SW 1271 (cell line): ENCODE measurements around the gene TSPEAR.

Experiments used
- DNase-seq, 2 experiments: peaks; one replicate each; lab custom pipeline; 2025; lab: John Stamatoyannopoulos, UW

The TSPEAR gene

DNA sequence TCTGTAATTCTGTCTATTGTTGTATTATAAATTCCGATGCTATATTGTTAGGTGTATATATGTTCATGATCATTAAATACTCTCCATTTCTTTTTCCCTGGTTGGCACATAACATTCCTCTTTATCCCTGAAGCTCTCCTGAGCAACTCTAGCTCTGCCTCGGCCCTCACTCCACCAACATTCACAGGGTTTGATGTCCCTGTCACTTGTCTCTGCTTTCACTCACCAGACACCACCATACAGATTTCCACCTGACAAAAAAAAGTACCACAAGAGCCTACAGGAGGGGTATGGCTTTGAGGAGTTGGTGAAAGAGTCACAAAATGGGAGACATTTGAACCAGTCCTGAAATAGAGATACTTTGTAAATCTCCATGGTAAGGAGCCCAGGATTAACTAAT, 8.8 kb upstream of the TSPEAR start:
- no peak for DNase-seq

DNA sequence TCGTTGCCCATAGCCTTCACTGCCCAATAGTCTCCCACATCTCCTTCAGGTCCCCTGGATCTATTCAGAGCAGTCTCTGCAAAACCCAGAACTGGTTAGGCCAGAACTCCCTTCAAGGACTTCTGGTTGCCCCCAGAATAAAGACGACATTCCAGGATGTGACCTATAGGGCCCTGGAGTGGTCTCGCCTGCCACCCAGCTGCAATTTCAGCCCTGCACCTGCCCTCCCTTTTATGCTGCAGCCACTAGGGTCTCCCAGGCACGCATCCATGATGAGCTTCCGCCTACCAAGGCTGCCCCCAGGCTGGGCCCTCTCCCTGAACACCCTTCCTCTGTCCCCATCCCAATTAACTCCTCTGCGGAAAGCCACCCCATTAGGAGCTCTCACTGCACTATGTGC, 7.2 kb upstream of the TSPEAR start:
- DNase-seq: no peak

DNA sequence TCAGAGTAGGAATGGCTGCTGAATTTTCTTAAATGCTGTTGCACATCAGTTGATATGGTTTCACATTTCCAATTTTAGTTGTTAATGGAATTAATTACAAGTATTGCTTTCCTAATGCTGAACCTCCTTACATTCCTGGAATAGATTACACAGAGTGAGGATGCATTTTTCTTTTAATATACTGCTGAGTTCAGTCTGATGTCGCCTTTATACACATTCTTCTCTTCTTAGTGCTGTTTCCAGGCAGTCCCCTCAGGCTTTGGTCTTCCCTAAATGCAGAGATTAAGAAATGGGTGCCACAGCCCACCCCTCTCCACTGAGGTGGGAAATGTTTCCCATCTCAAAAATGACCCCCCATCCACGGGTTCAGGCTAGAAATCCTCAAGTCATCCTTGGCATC, 6.7 kb upstream of the TSPEAR start:
- DNase-seq: no peak

DNA sequence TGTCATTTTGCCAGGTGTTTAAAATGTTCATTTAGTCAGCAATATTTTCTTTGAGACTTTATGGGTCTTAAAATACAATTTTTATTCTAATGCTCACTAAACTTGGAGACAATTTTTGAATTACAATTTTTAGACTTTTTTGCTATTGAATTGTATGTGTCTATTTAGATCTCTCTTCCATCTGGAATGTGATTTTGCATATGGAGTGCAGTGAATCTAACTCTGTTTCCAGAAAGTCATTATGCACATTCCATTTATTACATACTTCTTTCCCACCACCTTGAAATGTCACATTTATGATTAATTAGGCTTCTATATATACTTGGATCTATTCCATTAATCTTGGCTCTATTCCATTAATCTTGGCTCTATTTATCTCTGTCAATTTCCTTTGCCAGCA, 5.6 kb upstream of the TSPEAR start:
- DNase-seq: no peak

DNA sequence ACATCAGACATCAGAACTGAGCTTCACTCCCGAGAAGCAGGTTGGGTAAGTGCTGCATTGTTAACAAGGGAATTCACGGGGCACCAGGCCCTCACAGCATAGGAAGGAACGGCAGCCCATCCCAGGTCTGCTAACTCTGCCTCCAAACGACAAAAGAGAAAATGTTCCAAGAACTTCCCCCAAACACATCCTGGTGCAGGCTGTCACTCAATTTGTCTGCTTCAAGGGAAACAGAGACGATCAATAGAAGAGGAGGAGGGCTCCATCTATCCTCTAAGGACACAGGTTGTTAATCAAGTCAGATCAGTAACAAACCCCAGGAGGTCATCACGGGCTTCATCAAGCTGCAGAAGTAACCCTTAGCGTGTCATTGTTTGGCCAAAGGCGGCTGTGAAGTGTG, 3.5 kb upstream of the TSPEAR start:
- DNase-seq: no peak

- no peak for DNase-seq
Measured at GRCh38 chr21:44713846-44714245, 2.5 kb upstream of the TSPEAR start.

DNA sequence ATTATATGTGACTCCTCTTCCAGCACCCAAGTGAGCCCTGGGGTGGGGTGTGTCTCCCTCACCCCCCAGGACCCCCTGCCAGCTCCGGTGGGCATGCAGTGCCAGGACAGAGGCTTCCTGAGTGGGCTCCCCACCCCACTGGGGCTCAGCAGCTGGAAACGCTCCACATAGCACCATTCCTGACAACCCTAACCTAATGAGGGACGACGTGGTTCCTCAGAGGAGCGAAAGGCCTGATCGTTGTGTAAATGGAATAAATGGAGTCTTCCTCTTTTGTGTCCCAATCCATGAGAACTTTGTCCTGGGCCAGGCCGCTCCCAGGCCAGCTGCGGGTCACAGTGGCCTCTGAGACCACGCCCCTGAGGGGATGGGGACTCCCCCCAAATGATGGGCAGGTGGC, 1.8 kb upstream of the TSPEAR start:
- no peak for DNase-seq

DNA sequence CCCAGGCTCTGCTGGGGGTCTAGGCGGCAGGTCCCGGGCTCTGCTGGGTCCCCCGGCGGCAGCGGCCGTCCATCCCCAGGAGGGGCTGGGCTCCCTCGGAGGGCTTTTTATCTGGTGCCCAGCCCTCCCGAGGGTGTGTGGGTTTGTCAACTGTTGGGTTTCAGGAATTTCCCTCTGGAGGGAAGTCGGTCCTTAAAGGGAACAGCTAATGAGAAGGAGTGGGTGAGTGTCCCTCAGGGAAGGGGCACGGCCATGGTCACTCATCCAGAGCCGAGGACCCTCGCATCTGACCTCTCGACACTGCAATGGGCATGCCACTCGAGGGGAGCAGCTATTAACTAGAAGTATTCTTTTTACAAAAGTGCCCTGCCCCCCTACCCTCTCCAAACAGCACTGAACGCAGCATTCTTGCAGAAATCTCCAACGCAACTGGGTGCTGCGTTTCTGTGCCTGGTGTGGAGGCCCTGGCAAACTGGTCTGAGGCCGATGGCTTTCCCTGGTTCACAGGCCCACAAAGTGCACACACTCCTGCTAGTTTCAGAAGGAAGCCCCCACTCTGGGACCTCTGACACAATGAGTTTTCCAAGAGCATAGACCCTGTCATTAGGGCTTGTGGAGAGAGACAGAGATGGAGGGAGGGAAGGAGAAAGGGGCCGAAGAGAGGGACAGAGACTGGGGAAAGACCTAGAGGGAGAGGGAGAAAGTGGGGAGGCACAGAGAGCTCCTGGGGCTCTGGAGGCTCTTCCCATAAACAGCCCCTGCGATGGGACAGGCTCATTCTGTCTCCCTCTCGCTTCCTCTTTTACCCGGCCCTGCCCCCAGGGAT, 1.0 kb upstream of the TSPEAR start:
- no peak for DNase-seq

- DNase-seq: no peak
Measured at GRCh38 chr21:44710756-44711326, 531 bp downstream of the TSPEAR start.

- DNase-seq: no peak
Measured at GRCh38 chr21:44710294-44710665, 1.1 kb downstream of the TSPEAR start.

DNA sequence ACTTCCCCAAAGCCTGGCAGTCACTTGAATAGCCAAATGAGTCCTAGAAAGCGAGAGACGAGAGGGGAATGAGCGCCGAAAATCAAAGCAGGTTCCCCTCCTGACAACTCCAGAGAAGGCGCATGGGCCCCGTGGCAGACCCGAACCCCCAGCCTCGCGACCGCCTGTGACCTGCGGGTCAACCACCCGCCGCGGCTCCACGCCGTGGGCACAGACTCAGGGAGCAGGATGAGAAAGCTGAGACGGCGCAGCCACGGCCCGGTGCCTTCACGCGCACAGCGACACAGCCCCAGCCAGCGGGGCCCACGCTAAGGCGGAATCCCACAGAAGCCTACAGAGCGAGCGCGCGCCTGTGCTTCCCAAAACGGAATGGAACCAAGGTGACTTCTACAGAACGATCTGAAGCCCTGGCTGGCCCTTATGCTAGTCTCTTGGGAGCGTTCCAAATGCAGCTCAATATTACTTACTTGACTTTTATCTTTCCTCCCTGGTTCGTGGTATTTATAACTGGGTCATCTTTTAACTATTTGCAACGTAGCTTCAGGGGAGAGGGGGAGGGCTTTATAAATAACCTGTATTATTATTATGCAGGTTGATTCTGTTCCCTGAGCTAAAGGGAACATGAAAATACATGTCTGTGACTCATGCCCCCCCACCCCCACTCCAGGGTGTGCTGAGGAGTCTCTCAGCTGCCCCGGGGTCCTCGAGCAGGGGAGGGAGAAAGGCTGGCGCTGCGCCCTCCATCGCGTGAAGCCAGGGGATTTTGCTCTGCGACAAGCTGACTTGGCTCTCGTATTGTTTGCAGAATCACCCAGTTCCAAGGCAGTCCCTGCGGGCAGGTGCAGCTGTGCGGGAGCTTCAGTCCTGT, 1.7 kb downstream of the TSPEAR start:
- DNase-seq: no peak

- DNase-seq: no peak
Measured at GRCh38 chr21:44708866-44709425, 2.4 kb downstream of the TSPEAR start.

DNA sequence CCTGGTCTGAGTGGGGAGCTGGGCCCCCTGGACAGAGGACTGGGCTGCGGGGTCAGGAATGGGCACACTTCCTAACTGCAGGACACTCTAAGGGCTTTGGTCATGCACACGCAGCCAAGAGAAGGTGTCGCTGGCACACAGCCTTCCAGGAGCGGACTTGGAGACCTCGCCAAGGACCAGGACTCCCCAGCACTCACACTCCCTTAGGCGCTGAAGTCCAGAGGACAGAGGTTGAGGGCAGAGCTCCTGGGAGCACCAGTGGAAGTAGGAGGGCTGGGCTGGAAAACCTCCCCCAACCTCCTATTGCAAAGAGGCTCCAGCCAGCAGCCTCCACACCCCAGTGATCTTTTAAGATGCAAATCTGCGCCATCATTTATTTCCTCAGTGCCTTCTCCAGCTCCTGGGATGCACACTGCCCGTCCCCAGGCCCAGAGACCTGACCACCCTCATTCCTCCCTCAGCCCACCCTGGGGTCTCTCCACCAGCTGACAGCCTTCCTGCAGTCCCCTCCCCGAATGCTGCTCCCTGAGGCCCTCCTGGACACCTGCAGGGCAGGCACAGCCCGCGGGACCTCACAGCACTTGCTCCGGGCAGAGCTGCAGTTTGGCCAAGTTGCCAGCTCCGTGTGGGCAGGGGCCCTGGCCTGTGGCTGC, 3.0 kb downstream of the TSPEAR start:
- DNase-seq: no peak

- no peak for DNase-seq
Measured at GRCh38 chr21:44706706-44707581, 4.4 kb downstream of the TSPEAR start.

DNA sequence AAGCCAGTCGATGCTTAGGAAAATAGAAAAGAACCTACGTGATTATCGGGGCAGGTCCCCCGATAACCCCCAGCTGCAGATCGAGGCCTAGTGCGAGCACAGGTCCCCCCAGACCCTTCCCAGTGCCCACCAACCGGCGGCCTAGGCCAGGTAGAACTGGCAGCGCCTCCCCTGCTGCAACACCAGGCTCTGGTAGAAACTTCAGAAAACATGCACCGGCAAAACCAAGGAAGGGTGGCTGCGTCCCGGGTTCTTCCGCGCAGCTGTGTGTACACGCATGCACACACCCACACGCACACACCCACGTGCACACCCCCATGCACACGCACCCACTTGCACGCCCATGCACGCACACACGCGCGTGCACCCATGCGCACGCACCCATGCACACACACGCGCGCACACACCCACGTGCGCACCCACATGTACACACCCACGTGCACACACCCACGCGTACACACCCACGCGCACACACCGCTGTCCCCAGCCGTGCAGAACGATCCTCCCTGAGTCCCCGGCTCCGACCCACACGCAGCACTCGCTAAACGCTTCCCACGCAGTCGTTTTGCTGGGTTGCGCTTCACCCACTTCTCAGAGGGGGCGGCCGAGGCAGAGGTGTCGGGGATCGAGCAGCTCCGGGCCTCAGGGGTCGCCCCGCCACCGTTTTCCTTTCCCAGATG, 5.2 kb downstream of the TSPEAR start:
- no peak for DNase-seq

- DNase-seq: no peak
Measured at GRCh38 chr21:44704636-44705001, 6.8 kb downstream of the TSPEAR start.

DNA sequence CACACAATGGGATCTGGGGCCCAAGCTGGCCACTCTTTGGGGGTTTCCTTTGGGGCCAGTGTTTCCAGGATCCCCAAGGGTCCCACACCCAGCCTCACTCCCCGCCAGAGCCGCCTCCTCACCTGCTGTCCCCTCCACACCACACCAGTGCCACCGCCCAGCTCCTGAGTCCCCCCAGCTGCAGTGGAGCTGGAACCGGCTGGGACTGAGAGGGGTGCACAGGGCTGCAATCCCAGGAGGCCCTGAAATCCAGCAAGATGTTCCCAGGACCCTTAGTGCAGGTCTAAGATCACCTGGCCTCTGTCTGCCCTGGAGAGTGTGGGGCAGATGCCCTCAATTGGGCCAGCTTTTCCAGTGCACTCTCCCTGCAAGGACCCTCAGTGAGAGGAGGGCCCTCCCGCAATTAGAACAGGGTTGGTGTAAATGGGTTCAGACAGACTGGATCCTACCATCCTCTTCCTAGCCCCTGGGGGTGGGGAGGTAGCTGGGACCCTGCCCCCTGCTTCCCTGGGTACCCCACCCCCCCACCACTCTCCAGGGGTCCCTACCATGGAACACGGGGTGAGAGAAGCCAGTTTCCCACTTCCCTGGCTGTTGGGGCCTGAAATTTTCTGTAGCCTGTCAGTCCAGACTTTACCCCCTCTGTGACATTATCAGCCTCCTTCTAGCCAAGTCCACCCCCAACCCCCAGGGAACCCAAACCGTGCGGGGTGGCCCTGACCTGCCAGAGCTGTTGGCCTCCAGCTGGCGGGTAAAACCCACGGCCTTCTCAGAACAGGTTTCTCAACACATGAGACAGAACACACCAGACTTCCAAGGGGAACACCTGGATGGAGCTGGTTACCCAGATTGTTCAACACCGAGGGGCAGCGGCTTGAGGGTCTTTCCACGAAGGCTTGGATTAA, 7.4 kb downstream of the TSPEAR start:
- no peak for DNase-seq

DNA sequence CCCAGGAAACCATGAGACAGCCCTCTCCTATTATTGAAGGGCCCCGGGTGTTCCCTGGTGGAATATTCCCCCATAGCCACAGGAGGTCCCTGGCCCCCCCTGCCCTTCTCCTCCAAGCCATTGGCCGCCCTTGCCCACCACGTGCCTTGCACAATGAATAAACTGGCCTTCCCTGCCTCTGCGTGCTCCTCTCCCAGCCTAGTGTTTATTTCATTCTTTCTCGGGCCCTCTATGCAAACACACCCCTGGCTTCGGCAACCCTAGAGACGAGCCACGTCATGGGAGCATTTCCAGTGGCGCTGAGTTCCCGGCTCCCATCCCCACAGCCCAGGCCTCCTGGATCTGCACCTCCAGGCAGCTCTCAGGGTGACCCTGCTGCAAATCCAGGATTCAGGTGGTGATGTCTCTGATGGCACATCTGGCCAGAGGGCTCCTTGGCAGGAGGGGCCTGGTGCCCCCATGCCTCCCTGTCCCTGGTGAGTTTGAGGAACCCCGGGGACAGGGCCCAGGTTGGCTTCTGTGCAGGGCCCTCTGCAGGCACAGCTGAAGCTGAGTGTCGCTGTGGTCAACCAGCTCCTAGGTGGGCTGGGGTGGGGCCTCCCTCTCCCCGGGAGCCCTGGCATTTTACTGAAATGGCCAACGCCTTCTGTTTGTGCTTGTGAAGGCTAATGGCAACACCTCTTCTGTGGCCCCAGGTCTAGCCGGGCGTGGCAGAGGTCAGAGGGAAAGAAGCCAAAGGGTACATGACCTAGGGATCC, 8.2 kb downstream of the TSPEAR start:
- DNase-seq: no peak
